Activated naive CD8-positive, alpha-beta T cell treated with anti-CD3 and anti-CD28 coated beads, Interleukin-2, amount 10 ng/mL, durations not matched to agents 7 days and 5 days (primary cell): Measurements from ENCODE around the gene ZNF587. TPM values are rescaled to one million over a fixed set of nuclear protein-coding genes. Genes with fewer than 3 reads are reported as not detected.
"Not testable (repeated sequence)": the region's sequence is repeated elsewhere in the genome, so short reads cannot be mapped to it uniquely, and the experiment has no call there.

Experiments used
- ATAC-seq: fragments of 150-1000 bp; cut with Tn5 transposase; one replicate; pipeline ENCODE4 v1.10.0; 2021; ENCODE audit warnings: low read depth, moderate library complexity
- POLR2A ChIA-PET: fragments of 350-600 bp; sonication (Branson Sonifier 250); formaldehyde crosslinking; loops from one replicate; lab custom pipeline; 2021; ENCODE audit warnings: antibody characterized with exemption; lab: Charles Lee
- DNase-seq: peaks from one replicate; pipeline ENCODE4 v3.0.0; 2021
- H3K27ac Mint-ChIP-seq: one replicate; pipeline ENCODE4 v1.8.0; 2022; ENCODE audit warnings: mild to moderate bottlenecking, mixed read lengths
- H3K27me3 Mint-ChIP-seq: one replicate; pipeline ENCODE4 v1.8.0; 2022; ENCODE audit warnings: mild to moderate bottlenecking, moderate library complexity, mixed read lengths
- H3K36me3 Mint-ChIP-seq: one replicate; pipeline ENCODE4 v1.8.0; 2021; ENCODE audit warnings: mild to moderate bottlenecking, mixed read lengths
- H3K4me1 Mint-ChIP-seq: one replicate; pipeline ENCODE4 v1.8.0; 2021; ENCODE audit warnings: mixed read lengths
- H3K4me3 Mint-ChIP-seq: one replicate; pipeline ENCODE4 v1.8.0; 2022; ENCODE audit warnings: mild to moderate bottlenecking, moderate library complexity, mixed read lengths
- H3K9me3 Mint-ChIP-seq: one replicate; pipeline ENCODE4 v1.8.0; 2021; ENCODE audit warnings: mixed read lengths
- total RNA-seq, 2 experiments: library from RNA; stranded (reverse); gene quantifications; one replicate each; pipeline ENCODE4 v1.2.3, GENCODE V29; 2021

The ZNF587 gene
- total RNA-seq, 2 experiments from 2014 or later = 46.6 to 52.7 TPM

DNA sequence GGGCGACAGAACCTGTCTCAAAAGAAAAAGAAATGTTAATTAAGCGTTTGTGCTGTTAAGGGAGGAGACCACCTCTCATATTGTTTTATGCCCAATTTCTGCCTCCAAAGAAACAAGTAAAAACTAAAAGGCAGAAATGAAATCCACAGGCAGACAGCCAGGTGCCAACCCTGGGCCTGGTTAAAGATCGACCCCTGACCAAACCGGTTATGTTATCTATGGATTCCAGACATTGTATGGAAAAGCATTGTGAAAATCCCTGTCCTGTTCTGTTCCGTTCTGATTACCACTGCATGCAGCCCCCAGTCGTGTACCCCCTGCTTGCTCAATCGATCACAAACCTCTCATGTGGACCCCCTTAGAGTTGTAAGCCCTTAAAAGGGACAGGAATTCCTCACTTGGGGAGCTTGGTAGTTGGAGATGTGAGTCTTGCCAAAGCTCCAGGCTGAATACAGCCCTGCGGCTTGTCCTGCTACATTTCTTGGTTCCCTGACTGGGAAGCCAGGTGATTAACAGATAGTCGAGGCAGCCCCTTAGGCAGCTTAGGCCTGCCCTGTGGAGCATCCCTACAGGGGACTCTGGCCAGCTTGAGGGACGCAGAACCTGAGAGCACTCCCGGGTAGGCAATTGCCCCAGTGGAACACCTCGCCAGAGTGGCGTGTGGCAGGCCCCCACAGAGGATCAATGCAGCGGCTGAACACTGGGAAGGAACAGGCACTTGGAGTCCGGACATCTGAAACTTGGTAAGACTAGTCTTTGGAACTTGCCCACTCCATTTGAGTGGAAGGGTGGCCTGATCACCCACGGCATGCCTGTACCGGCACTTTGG, 34.2 kb upstream of the ZNF587 start:
- peak overlapping the region; percentile 88 for H3K27ac Mint-ChIP-seq

DNA sequence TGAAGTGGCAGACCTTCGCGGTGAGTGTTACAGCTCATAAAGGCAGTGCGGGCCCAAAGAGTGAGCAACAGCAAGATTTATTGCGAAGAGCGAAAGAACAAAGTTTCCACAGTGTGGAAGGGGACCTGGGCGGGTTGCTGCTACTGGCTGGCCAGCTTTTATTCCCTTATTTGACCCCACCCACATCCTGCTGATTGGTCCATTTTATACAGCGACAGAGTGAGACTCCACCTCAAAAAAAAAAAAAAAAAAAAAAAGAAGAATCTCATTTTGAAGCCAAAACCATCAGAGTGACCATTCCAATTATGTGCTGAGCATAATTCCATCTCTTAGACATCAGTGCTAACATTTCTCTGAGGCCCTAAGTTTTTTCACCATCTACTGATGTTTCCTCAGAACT, 33.0 kb upstream of the ZNF587 start:
- Mint-ChIP-seq H3K9me3 (no peaks in the 10 kb centered on the region), H3K4me3 (peak overlapping the region; percentile 7)
- DNase-seq = no peak

More for the DNA sequence above, 34.2 kb upstream of the ZNF587 start:
- peaks cover 30% of the 10 kb centered on the region for H3K4me1 Mint-ChIP-seq
- peaks cover 16% of the 10 kb centered on the region for H3K36me3 Mint-ChIP-seq
- POLR2A ChIA-PET = interaction anchor here (0.5 to 1.6 kb wide), 7 partner anchors 14 to 368 kb away, joined by 3 to 6 read pairs (median 3); partner anchors contain the start of genes ZNF274 and ZNF587
- no peaks in the 10 kb centered on the region for H3K27me3 Mint-ChIP-seq
- H3K9me3 Mint-ChIP-seq = no peaks in the 10 kb centered on the region
- H3K4me3 Mint-ChIP-seq = peak overlapping the region; percentile 93
- ATAC-seq = no peak
- no peak for DNase-seq

DNA sequence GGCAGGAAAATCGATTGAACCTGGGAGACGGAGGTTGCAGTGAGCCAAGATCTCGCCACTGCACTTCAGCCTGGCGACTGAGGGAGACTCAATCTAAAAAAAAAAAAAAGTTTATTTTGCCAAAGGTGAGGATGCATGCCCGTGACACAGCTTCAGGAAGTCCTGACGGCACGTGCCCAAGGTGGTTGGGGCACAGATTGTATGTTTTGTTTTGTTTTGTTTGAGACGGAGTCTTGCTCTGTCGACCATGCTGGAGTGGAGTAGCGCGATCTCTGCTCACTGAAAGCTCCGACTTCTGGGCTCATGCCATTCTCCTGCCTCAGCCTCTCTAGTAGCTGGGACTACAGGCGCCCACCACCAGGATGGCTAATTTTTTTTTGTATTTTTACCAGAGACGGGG, 31.7 kb upstream of the ZNF587 start:
- H3K4me3 Mint-ChIP-seq = peak overlapping the region; percentile 58
- POLR2A ChIA-PET = no interaction called here
- H3K4me1 Mint-ChIP-seq = peaks cover 40% of the 10 kb centered on the region

More for the DNA sequence above, 33.0 kb upstream of the ZNF587 start:
- H3K27ac Mint-ChIP-seq = no peak overlapping the region
- no peak for ATAC-seq
- no peaks in the 10 kb centered on the region for H3K27me3 Mint-ChIP-seq
- peaks cover 40% of the 10 kb centered on the region for H3K4me1 Mint-ChIP-seq
- H3K36me3 Mint-ChIP-seq = peaks cover 17% of the 10 kb centered on the region
- POLR2A ChIA-PET = interaction anchor here (0.7 kb wide), 1 partner anchor 67 kb away, joined by 6 read pairs; no protein-coding TSS in a partner anchor

DNA sequence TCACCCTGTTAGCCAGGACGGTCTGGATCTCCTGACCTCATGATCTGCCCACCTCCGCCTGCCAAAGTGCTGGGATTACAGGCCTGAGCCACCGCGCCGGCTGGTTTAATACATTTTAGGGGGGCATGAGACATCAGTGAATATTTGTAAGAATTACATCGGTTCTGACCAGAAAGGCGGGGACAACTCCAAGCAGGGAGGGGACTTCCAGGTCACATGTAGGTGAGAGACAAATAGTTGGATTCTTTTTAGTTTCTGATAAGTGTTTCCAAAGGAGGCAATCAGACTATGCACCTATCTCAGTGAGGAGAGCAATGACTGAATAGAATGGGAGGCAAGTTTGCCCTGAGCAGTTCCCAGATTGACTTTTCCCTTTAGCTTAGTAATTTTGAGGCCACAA, 31.3 kb upstream of the ZNF587 start:
- peak overlapping the region; percentile 58 for H3K4me3 Mint-ChIP-seq
- peaks cover 20% of the 10 kb centered on the region for H3K36me3 Mint-ChIP-seq
- H3K9me3 Mint-ChIP-seq = no peaks in the 10 kb centered on the region
- H3K4me1 Mint-ChIP-seq = peaks cover 40% of the 10 kb centered on the region
- POLR2A ChIA-PET = interaction anchor here (0.7 to 2.1 kb wide), 6 partner anchors 31 to 137 kb away, joined by 4 to 19 read pairs (median 12); partner anchors contain the start of genes ZNF417, ZNF551, ZNF586 and ZNF587
- DNase-seq = no peak
- ATAC-seq = no peak
- no peaks in the 10 kb centered on the region for H3K27me3 Mint-ChIP-seq
- H3K27ac Mint-ChIP-seq = peak overlapping the region; percentile 74

More for the DNA sequence above, 31.7 kb upstream of the ZNF587 start:
- ATAC-seq (no peak), DNase-seq (no peak)
- H3K36me3 Mint-ChIP-seq = peaks cover 19% of the 10 kb centered on the region
- no peaks in the 10 kb centered on the region for H3K27me3 Mint-ChIP-seq
- no peaks in the 10 kb centered on the region for H3K9me3 Mint-ChIP-seq
- peak overlapping the region; percentile 74 for H3K27ac Mint-ChIP-seq

DNA sequence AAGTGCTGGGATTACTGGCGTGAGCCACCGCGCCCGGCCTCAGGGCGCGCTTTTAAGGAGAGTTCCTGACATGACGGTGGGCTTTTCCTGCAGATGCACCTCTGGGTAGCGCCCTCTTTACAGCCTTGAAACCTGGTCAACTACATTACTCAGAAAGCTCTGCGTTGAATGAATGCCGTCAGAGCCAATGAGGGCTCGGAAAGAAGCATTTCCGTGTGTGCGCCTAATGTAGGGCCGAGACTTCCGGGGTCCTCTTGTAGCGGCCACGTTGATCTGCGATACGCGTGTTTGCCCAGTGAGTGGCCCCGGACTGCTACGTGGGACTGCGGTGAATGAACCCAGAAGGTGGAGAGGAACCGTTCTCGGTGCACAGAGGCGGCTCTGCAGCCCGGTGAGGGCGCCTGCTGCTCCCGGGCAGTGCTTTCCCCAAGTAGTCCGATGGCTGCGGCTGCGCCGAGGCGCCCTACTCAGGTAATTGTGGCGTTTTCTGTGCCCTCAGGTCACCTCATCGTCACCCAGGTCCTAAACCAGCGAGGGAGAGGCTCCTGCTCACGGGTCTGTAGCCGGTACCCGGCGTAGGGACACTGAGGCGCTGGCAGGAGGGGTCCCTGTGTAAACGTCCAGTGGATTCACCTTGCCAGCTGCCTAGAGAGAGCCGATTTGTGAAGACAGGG, 30.0 kb upstream of the ZNF587 start:
- peaks cover 40% of the 10 kb centered on the region for H3K4me1 Mint-ChIP-seq
- ATAC-seq (peak; percentile 90), DNase-seq (peak; percentile 71)
- no peaks in the 10 kb centered on the region for H3K9me3 Mint-ChIP-seq
- peaks cover 23% of the 10 kb centered on the region for H3K36me3 Mint-ChIP-seq
- POLR2A ChIA-PET = interaction anchor here (0.7 to 2.5 kb wide), 19 partner anchors 8 to 507 kb away, joined by 3 to 19 read pairs (median 4); partner anchors contain the start of genes ZIK1, ZNF135, ZNF154 and ZNF329
- peak overlapping the region; percentile 92 for H3K4me3 Mint-ChIP-seq
- no peaks in the 10 kb centered on the region for H3K27me3 Mint-ChIP-seq
- peak overlapping the region; percentile 98 for H3K27ac Mint-ChIP-seq

DNA sequence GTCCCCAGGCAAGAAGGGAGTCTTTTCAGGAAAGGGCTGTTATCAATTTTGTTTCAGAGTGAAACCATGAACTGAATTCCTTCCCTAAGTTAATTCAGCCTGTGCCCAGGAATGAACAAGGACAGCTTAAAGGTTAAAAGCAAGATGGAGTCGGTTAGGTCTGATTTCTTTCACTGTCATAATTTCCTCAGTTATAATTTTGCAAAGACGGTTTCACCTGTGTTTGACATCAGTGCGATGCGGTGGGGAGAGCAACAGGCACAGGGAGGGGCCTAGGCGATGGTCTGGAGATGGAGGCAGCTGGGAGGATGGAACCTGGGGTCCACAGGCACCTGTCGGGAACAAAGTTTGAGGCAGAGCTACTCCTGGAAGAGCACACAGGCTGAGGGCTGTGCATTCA, 29.1 kb upstream of the ZNF587 start:
- no peak for ATAC-seq
- Mint-ChIP-seq H3K4me3 (peak overlapping the region; percentile 92), H3K27ac (peak overlapping the region; percentile 98), H3K27me3 (no peaks in the 10 kb centered on the region), H3K4me1 (peaks cover 35% of the 10 kb centered on the region), H3K36me3 (peaks cover 25% of the 10 kb centered on the region), H3K9me3 (no peaks in the 10 kb centered on the region)
- POLR2A ChIA-PET = interaction anchor here (1.7 to 2.5 kb wide), 4 partner anchors 68 to 239 kb away, joined by 4 to 19 read pairs (median 8); partner anchors contain the start of genes ZNF135, ZNF606, ZNF776 and ZNF814
- no peak for DNase-seq

DNA sequence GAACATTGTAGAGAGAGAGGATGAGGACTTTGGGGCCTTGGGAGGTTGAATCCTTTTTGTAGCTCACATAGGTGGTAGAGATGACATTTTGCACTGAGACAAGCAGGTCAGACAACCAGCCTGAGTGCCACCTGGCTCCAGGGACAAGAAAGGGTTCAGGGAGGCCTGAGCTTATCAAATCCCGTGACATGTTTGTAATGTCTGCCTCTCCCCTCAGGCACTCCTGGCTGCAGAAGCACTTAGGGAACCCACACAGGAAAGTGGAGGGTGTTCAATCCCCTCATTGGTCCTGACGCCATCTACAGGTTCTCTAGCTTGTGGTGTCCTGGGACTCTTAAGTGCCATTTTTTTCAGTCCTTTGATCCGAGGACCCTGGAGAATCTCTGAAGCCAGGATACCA, 28.6 kb upstream of the ZNF587 start:
- not testable (repeated sequence) for H3K9me3 Mint-ChIP-seq, ATAC-seq, DNase-seq, H3K27me3 Mint-ChIP-seq
- Mint-ChIP-seq H3K4me1 (peaks cover 34% of the 10 kb centered on the region), H3K27ac (peak overlapping the region; percentile 98), H3K36me3 (peaks cover 28% of the 10 kb centered on the region), H3K4me3 (peak overlapping the region; percentile 92)
- POLR2A ChIA-PET = interaction anchor here (2.5 kb wide), 1 partner anchor 181 kb away, joined by 9 read pairs; the partner anchor contains the start of gene ZNF606

DNA sequence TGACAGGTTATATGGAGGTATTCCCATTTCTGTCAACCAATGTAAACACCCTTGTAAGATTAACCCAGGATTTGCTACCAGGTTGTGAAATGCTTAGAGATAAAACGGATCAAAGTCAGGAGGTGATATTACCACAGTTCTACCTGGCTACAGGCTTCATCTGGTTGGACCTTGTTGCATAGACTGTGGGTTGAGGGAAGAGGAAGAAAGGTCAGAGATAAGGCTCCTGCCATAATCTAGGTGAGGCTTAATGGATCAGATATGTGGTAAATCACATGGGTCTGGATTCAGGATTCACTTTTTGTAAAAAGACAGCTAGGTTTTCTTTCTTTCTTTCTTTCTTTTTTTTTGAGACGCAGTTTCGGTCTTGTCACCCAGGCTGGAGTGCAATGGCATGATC, 28.2 kb upstream of the ZNF587 start:
- H3K27ac Mint-ChIP-seq, H3K27me3 Mint-ChIP-seq, H3K4me3 Mint-ChIP-seq, H3K9me3 Mint-ChIP-seq, DNase-seq, ATAC-seq: not testable (repeated sequence)
- POLR2A ChIA-PET = interaction anchor here (2.5 kb wide), 1 partner anchor 181 kb away, joined by 9 read pairs; the partner anchor contains the start of gene ZNF606
- H3K4me1 Mint-ChIP-seq = peaks cover 33% of the 10 kb centered on the region
- peaks cover 30% of the 10 kb centered on the region for H3K36me3 Mint-ChIP-seq

DNA sequence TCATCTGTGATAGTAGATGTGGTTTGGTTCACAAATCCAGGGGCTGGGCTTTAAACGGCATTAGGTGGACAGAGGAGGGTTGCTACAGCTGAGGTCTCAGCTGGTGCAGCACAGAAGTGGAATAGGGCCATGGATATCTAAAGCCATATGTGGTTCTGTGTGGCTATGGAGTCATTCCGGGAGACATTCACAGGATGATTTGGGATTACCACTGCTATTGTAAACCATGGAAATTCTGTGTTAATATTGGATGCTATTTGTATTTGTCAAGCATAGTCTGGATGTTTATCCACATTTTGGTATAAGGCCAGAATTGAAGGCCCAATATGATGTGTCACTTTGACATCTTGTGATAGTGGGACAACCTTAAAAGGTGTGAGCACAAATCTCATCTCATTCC, 26.5 kb upstream of the ZNF587 start:
- H3K27me3 Mint-ChIP-seq, DNase-seq, POLR2A ChIA-PET, H3K9me3 Mint-ChIP-seq, H3K4me3 Mint-ChIP-seq, H3K27ac Mint-ChIP-seq, ATAC-seq: not testable (repeated sequence)
- Mint-ChIP-seq H3K36me3 (peaks cover 36% of the 10 kb centered on the region), H3K4me1 (peaks cover 33% of the 10 kb centered on the region)

DNA sequence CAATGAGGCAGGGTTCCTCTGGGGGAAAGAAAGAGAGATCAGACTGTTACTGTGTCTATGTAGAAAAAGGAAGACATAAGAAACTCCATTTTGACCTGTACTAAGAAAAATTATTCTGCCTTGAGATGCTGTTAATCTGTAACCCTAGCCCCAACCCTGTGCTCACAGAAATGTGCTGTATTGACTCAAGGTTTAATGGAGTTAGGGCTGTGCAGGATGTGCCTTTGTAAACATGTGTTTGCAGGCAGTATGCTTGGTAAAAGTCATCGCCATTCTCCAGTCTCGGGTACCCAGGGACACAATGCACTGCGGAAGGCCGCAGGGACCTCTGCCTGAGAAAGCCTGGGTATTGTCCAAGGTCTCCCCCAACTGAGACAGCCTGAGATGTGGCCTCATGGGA, 26.1 kb upstream of the ZNF587 start:
- H3K27ac Mint-ChIP-seq = not testable (repeated sequence)

DNA sequence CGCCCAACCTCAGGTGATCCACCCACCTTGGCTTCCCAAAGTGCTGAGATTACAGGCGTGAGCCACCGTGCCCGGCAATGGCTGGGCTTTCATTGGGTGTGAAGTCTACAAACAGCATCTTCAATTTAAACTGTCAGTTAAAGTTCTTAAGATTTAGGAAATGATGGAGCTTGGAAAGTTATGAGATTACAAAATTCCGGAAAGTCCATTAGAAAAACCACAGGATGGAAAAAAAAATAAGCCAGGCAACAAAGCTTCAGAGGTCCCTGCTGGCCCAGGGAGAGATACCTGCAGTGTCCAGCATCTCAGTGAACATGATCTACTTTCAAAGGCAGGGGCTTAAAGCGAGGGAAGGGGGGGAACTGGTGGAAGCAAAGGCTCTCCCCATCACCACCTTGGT, 24.1 kb upstream of the ZNF587 start:
- Mint-ChIP-seq H3K27me3 (no peaks in the 10 kb centered on the region), H3K4me3 (no peak overlapping the region), H3K9me3 (peaks cover 1% of the 10 kb centered on the region), H3K4me1 (peaks cover 33% of the 10 kb centered on the region), H3K27ac (no peak overlapping the region), H3K36me3 (peaks cover 46% of the 10 kb centered on the region)
- DNase-seq (no peak), ATAC-seq (no peak)
- POLR2A ChIA-PET = no interaction called here

More for the DNA sequence above, 26.1 kb upstream of the ZNF587 start:
- ATAC-seq, DNase-seq, H3K27me3 Mint-ChIP-seq, H3K4me3 Mint-ChIP-seq, H3K9me3 Mint-ChIP-seq, POLR2A ChIA-PET: not testable (repeated sequence)
- Mint-ChIP-seq H3K4me1 (peaks cover 30% of the 10 kb centered on the region), H3K36me3 (peaks cover 36% of the 10 kb centered on the region)

DNA sequence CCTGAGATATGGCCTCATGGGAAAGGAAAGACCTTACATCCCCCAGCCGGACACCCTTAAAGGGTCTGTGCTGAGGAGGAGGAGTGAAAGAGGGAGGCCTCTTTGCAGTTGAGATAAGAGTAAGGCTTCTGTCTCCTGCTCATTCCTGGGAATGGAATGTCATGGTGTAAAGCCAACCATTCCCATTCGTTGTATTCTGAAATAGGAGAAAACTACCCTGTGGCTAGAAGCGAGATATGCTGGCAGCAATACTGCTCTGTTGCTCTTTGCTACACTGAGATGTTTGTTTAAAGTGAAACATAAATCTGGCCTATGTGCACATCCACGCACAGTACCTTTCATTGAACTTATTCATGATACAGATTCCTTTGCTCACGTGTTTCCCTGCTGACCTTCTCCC, 20.3 kb upstream of the ZNF587 start:
- H3K36me3 Mint-ChIP-seq = peaks cover 35% of the 10 kb centered on the region
- H3K9me3 Mint-ChIP-seq = peaks cover 1% of the 10 kb centered on the region
- DNase-seq = no peak
- POLR2A ChIA-PET = interaction anchor here (2.0 kb wide), 1 partner anchor 10 kb away, joined by 5 read pairs; no protein-coding TSS in a partner anchor
- H3K4me1 Mint-ChIP-seq = peaks cover 11% of the 10 kb centered on the region
- H3K4me3 Mint-ChIP-seq = no peak overlapping the region
- H3K27me3 Mint-ChIP-seq = no peaks in the 10 kb centered on the region
- no peak for ATAC-seq
- H3K27ac Mint-ChIP-seq = no peak overlapping the region
